Astrocyte (in vitro differentiated cells and primary cell): ENCODE data around the gene TRPM7.

Experiments
- EZH2 ChIP-seq: IDR thresholded peaks from 2 replicates; pipeline ENCODE4 v1.6.1; 2012; ENCODE audit warnings: mild to moderate bottlenecking, low read length, inconsistent platforms; ENCODE audit not compliant: insufficient read depth
- TF ChIP-seq, protein P1 (sequence below): IDR thresholded peaks from 2 replicates; pipeline ENCODE4 v1.5.1; 2011; ENCODE audit warnings: low read depth, mild to moderate bottlenecking, inconsistent platforms, low read length, moderate library complexity; ENCODE audit not compliant: insufficient read depth

DNA sequence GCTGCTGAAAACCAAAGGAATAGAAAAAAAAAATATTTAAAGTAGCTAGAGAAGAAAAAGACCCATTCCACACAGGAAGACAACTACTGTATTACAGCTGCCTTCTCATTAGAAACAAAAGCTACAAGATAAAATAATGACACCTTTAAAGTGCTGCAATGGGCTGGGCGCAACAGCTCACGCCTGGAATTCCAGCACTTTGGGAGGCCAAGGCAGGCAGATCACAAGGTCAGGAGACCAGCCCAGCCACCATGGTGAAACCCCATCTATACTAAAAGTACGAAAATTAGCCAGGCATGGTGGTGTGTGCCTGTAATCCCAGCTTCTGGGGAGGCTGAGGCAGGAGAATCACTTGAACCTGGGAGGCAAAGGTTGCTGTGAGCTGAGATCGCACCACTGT lies 31.0 kb downstream of the TRPM7 start:
- TF ChIP-seq, protein P1, sequence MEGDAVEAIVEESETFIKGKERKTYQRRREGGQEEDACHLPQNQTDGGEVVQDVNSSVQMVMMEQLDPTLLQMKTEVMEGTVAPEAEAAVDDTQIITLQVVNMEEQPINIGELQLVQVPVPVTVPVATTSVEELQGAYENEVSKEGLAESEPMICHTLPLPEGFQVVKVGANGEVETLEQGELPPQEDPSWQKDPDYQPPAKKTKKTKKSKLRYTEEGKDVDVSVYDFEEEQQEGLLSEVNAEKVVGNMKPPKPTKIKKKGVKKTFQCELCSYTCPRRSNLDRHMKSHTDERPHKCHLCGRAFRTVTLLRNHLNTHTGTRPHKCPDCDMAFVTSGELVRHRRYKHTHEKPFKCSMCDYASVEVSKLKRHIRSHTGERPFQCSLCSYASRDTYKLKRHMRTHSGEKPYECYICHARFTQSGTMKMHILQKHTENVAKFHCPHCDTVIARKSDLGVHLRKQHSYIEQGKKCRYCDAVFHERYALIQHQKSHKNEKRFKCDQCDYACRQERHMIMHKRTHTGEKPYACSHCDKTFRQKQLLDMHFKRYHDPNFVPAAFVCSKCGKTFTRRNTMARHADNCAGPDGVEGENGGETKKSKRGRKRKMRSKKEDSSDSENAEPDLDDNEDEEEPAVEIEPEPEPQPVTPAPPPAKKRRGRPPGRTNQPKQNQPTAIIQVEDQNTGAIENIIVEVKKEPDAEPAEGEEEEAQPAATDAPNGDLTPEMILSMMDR = no peak
- TF ChIP-seq EZH2 = no peak
